NCI-H1436 treated with DMSO at 0.1 percent for 48 hours (cell line): ENCODE data around the gene TGM4.
"Not testable (repeated sequence)": the region's sequence is repeated elsewhere in the genome, so short reads cannot be mapped to it uniquely, and the experiment has no call there.

Source experiments
- DNase-seq: peaks from one replicate; lab custom pipeline; 2025; lab: John Stamatoyannopoulos, UW

The TGM4 gene

DNA sequence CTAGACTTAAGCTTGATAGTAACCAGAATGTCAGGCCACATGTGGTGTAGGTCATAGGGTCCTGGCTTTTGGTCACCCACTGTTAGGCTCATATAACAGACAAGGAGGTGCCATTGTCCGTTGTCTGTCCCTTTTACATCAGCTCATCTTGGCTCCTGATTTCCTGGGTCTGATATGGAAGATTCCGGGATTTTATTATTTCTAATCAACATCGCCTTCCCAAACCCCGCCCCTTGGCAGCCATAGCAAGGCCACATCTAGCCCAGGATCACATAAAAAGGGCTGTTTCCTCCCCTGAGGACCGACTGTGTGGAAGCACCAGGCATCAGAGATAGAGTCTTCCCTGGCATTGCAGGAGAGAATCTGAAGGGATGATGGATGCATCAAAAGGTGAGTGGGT is at the start of gene TGM4:
Gene TGM4 (plus strand): TSS at position 301 of the 400 bp plus-strand sequence. CDS start 71 bp downstream, at position 372.
- no peak for DNase-seq

DNA sequence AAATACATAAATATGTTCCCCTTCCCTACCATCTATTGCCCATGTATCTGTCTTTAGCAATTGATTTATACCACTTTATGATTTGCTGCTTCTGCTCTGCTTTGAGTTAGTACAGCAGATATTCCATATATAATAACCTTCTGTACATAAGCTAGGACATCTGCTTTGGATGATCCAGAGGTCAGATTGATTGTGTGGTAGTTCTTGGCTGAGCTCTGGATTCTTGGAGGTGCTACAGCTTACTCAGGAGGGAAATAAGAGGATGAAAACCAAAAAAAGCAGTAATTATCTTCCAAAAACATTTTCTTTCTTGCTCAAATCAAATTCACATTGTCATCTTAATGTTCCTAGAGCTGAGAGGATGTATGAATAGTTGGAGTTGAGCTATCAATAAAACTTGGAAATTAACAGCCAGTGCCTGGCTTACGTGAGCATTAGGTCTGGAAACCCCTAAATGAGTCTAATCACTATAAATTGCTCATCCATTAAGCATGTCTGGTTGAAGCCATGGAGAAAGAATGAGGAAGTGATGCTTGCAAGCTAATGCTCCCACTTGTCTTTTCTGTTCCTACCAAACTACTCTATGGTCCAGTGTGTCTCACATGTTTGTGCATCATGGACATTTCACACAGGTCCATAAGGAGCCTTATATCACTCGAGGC is 49.0 kb upstream of the TGM4 start:
- no peak for DNase-seq

DNA sequence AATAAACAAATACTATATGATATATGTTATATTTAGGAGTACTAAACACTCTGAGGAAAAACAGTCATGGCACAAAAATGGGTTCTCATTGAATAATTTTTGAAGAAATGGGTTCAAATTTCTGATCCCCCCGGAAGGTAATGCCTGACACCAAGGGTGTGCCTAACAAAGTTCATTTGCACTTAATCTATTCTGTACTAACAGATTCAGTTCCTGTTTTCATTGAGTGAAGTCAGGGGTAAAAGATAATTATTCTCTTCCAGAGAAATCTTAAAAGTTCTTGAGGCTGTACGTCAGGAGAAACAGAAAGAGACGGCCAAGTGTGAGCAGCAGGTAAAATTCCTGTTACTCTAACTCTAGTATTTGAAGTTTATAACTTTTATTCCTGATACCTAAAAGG is 47.2 kb upstream of the TGM4 start:
- DNase-seq, result no peak

DNA sequence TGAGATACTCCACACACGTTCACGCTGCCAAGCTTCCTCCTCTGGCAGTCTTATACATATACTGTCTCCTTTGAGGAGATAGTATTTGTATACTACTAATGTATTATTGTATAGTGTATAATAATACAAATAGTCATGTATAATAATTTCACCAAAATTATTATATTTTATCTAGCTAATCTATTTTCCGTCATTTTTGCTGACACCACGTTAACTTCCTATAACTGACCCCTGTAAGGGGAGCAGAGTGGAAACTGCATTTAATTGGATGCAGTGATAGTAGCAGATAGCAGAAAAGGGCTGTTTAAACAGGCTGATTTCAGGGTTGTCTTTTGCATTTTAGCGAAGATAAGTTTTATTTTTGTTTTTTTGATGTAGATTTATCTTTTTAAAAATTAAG is 43.2 kb upstream of the TGM4 start:
- no peak for DNase-seq

DNA sequence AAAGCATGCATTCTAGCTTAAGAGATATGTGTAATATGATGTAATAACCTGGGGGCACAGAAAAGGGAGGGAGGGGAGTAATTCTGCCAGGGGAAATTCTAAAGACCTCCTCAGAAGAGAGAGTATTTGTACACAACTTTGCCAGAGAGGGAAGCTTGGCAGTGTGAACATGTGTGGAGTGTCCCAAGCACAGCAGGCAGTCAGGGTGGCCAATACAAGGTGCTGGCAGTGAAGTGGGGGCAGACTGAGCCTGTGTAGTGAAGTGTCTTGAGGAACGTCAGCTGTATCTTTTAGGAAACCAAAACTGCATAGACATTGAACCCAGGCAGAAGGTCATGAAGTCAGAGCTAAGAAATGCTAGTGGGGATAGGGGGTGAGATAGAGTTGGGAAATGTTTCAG is 42.4 kb upstream of the TGM4 start:
- DNase-seq, result no peak

DNA sequence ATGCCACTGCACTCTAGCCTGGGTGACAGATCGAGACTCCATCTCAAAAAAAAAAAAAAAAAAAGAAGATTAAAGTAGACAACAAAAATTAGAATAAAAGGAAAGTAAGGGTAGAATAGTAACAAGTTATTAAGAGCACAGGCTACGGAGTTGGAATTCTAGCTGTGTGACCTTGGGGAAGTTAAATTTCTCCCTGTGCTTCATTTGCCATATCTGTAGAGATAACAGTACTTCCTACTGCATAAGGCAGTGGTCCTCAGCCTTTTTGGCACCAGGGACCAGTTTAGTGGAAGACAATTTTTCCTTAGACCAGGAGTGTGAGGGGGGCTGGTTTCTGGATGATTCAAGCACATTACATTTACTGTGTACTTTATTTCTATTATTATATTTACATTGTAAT is 41.4 kb upstream of the TGM4 start:
- DNase-seq, result no peak

DNA sequence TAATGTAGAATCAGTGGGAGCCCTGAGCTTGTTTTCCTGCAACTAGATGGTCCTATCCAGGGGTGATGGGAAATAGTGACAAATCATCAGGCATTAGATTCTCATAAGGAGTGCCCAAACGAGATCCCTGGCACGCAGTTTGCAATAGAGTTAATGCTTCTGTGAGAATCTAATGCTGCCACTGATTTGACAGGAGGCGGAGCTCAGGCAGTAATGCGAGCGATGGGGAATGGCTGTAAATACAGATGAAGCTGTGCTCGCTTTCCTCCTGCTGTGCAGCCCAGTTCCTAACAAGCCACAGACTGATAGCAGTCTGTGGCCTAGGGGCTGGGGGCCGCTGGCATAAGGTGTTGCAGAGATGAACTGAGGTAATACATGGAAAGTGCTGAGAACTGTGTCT is 41.0 kb upstream of the TGM4 start:
- no peak for DNase-seq

DNA sequence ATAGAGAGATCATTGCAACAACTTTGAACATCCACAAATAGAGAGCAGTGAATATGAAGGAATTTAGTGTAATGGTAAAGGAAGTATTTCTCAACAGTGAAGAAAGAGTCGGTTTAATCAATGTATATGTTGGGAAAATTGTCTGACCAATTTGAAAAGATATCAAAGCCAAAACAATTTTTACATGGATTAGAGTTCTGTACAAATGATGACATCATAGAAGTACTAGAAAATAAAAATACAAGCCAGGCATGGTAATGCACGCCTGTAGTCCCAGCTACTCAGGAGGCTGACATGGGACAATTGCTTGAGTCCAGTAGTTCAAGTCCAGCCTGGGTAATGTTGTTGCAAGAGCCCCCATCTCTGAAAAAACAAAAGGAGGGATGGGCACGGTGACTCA is 38.7 kb upstream of the TGM4 start:
- DNase-seq, result no peak

DNA sequence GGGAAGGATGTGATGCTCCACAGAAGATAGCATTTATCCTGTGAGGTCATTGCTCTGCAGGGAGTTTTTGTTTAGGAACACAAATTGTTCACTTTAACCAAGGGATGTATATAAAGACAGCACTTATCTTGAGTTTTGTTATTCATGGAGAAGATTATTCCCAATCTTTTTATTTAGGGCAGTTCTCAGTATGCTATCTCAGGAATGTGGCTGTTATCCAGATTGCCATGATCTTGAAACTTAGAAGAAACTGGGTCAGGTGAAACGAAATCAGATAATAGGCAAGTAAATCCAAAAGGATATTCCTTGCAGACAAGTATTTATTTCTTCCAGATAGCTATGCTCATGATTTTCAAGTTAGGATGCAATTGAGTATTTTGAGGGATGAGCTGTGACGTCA is 32.0 kb upstream of the TGM4 start:
- DNase-seq, result no peak

DNA sequence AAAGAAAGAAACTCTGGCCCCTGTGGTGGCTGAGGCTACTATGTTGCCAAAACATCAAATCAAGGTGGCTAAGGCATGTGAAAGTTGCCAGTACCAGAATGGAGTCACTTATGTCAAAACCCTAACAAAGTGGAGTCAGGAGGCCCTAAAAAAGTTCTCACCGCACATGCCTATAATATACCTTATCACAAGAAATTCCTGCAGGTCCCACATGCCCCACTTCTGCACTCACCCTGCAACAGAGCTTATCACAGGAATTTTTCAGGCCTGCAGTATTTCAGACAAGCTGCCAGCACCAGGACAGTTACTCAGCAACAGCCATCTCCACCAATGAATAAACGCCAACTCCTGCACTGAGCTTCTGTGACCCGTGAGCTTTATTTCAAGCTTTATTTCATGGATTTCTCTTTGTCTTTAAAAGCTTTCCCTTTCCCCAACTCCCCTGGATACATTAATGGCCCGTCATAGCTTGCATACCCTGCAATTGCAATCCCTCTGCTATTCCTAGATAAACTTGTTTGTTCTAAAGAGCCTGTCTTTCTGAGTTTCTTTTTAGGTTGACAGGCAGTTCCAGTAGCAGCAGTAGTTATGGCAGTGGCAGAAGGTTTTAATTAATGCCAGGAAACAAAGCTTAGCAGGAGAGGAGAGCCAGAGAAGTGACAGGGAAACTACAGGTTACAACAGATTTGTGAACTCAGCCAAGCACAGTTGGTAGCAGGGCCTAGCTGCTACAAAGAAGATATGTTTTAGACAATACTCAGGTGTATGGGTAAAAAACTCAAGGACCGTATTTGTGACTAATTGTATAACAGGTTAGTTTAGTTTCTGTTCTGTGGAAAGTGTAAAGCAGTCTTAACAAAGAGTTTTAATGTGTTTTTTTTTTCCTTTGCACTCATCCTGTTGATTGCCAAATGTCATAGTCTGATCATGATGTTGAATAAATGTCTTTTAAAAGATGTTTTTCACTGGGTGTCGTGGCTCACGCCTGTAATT is 28.6 kb upstream of the TGM4 start:
- DNase-seq, result no peak

DNA sequence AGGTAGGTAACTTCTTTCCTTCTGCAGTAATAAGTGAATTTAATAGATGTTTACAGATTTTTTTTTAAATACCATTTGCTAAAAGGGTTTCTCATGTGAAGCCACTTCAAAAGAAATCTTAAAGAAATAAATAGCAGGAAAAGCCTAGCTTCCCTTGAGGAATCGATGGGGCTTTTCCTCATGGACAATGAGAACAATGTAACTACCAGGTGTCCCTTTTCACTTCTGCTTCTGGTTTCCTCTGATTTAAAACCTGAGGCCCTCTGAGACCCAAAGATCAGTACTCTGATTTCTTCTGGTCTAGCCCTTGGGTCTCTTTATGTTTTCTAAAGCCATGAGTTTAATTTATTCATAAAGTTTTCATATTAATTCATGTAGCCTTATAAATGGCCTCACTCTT is 25.8 kb upstream of the TGM4 start:
- DNase-seq, result no peak

DNA sequence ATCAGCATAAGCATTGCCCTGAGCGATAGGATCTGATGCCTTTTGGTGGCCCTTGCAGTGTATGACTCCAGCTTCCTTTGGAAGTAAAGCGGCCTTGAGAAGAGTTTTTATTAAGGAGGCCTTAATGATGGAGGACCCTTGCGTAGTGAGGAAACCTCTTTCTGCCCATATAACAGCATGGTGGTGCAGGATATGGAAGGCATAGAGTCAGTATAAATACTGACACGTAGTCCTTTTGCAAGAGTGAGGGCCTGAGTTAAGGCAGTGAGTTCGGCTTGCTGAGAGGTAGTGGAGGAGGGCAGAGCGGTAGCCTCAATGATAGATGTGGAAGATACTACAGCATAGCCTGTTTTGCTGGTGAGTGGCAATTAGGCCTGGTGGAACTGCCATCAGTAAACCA is 17.7 kb upstream of the TGM4 start:
- DNase-seq, result not testable (repeated sequence)

DNA sequence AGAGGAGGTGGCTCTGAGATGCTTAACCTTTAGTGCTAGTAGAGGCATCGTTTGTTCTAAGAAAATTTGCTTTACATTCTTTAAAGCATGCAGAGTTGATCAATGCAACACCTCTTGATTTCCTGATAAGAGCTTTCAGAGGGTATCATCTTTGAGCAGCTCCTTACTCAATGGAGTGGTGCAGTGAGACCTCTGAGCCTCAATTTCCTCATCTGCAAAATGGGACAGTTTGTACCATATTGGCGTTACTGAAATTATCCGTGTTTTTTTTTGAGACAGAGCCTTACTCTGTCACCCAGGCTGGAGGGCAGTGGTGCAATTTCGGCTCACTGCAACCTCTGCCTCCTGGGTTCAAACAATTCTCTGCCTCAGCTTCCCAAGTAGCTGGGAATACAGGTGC is 14.3 kb upstream of the TGM4 start:
- DNase-seq, result no peak

DNA sequence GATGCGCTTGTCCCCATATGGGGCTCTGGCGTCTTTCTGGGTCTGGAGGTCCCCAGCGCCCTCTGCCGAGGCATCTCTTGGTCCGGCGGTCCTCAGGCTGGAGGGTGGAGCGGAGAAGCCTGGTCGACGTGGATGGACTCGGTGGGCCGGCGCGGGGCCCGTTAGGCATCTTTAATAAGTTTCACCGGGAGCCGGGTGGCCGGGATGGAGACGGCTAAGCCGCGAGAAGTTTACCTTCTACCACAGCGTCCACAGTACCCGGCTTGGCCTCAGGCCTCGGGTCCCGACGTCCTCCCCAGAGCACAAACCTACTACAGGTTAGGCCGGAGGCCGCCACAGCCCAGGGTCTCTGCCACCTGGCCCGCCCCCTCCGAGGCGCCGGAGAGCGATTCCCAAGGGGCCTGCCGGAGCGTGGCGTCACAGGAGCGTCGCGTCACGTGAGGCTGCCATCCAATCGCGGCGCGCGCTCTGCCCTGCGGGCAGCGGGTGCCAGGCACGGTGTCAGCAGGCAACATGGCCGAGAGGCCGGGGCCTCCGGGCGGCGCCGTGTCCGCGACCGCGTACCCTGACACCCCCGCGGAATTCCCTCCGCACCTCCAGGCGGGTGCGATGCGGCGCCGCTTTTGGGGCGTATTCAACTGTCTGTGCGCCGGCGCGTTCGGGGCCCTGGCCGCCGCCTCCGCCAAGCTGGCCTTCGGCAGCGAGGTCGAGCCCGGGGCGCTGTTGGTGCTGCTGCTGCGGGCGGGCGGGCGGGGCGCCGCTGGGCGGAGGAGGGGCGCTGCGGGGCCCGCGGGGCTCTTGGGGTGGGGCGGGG is 12.8 kb upstream of the TGM4 start, which contains the start of gene TMEM42:
Gene TMEM42 (plus strand): TSS at position 501 of the 814 bp plus-strand sequence. CDS start 13 bp downstream, at position 514.
- no peak for DNase-seq

DNA sequence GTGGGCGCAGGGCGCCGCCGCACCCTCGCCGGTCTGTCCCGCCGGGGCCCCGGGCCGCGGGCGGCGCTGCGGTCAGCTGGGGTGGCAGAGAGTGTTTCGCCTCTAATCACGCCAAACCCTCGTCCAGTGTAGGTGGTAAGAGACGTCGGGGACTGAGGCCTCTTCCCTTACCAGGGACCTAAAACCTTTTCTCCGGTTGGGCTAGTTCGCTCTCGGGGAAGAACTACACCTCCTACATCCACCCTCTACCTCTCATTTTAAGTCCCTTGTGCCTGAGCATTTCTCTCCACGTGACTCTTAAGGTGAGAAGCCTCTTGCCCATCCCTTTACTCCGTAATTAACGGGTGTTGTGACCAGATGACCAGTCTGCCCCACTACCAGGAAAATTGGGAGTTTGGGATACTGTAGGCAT is 12.2 kb upstream of the TGM4 start:
- DNase-seq, result no peak

DNA sequence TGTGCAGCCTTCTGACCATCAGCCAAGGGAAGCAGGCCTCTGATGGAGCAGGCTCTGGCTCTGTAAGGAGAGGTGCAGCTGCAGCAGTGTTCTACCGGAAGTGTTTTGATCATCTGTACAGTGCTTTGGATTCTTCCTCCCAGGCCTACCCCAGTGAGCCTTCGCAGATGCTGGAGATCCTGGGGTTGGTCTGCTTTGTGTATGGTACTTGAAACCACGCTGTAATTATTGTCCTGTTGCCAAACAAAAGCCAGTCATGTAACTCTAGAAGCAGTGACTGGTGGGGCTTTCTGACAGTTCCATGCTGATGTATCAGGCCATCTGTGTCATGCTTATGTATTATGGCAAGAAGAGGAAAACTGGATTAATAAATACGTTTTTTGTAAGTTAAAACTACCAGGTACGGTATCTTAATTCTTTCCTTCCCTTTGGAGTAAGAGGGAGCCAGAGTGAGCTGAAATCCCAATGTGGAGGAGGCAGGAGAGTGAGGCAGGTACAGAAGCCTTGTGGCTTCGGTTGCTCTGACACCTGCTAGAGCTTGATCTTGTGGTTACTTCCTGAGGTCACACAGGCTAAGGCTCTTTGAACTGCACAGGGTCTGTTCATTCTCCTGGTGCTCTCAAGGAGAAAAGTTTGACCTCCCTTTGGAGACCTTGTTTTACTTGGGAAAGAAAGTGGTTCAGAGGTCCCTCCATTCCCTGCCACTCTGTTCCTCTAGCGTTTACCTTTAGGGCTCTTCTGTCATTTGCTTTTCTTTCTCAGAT is 9.0 kb upstream of the TGM4 start:
- no peak for DNase-seq

DNA sequence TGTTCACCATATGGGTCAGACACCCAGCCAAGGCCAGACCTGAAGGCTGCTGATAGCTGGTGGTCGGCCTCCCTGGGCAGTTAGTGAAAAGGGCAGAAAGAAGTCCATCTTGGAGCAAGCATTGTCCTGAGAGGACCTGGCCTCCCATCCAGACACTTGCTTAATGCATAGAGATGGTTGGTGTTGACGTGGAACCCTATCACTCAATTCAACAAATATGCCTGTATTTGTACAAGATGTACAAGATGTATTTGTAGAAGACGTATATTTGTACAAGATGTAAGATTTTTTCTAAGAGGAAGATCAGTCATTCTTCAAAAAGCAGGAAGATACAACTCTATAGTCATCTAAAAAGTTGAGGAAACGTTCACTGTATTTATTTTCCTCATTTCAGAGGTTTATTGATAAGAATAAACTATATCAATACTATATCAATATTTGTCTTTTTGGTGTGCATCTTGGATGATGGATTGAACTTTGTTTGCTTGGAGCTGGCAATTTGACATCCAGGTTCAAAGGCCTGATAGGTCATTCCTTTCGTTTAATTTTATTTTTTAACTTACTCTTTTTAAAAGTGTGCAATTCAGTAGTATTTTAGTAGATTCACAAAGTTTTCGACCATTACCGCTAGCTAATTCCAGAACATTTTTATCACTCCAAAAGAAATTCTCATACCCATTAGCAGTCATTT is 6.8 kb upstream of the TGM4 start:
- no peak for DNase-seq

DNA sequence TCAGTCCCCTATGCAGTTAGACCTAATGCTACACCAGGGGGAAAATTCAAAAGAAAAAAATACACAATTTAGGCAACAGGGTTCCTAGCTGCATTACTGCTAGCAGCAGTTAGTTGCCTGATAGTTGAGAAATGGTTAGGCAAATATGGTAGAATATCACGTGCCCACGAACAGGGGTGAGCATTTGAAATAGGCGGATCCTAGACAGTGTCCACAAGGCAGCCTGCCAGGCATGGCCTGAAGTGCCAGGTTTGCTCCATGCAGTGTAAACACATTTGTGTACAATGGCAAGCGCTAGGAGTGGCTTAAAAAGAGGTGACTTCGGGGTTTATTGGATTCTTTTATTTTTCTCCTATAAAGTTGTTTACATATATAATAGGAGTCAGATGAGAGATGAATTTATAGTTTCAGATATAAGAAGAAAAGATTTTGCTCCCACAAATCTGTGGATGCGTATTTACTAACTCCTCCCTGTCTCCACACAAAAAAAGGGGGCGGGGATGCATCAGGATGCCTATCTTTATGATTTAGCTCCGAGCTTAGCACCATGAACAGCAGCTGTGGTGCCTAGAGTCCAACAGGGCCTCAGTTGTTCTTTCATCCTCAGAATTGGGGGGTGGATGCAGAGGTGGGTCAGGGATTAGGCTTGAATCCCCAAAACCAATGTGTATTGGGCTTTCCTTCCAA is 3.9 kb upstream of the TGM4 start:
- DNase-seq, result no peak

DNA sequence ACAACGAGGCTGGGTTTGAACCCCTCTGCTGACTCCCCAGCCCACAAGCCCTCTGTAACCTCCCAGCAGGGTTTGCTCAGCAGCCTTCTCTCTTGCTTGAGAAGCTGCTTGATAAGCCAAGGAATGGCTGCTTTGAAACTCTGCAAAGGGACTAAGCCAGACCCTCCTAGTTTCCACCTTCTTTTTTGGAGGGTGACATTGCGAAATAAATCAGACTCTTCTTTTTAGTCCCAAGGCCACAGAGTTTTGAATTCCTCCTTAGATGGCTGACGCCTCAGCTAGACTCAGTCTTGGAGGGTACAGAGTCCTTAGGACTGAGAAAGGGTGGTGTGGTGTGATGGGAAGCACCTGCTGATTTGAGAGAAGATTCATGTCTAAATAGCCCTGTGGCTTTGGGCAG is 1.2 kb downstream of the TGM4 start:
- DNase-seq, result no peak

DNA sequence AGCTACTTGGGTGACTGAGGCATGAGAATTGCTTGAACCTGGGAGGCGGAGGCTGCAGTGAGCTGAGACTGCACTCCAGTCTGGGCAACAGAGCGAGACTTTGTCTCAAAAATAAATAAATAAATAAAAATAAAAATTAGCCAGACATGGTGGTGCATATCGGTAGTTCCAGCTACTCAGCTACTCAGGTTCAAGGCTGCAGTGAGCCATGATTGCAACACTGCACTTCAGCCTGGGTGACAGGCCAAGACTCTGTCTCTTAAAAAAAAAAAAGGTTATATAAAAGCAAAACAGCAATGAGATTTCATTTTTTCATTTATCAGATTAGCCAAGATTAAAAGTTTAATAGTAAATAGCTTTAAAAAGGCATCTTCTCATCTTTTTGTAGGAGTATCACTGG is 2.9 kb downstream of the TGM4 start:
- DNase-seq, result no peak
